ENCODE data around the gene SORL1.

DNA sequence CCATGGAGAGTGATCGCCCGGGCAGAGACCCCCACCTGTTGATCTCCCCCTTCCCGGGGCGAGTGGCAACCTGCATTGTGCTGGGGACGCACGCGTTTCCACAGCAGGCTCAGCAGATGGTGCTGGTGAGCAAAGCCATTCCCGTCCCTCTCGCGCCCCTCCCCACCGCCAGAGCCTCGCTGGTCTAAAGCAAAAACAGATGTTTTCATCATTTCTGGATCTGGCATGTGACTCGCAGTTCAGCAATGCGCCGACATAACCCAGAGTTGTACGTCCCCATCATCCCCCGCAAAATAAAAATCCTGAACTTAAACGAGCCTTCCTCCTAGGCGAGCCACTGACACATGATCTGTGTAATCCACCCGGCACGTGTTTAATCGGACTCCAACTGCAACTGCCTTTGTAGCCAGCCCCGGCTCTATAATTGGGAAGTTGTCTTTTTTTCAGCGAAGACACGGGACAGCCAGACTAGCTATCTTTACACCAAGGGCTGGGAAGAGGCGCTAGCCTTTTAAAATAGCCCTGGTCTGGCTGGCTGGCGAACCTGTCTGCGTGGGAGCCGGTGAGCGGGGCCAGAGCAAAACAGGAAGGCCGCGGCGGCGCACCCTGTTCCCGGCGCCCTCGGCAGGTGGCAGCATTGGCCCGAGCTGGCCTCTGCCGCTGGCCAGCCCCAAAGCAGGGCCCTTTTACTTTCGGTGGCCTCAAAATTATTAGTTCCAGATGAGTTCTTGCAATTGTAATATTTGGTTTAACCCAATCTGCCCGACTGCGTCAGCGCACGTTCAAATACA is 203.6 kb downstream of the SORL1 start:
- TF ChIP-seq, protein P1, sequence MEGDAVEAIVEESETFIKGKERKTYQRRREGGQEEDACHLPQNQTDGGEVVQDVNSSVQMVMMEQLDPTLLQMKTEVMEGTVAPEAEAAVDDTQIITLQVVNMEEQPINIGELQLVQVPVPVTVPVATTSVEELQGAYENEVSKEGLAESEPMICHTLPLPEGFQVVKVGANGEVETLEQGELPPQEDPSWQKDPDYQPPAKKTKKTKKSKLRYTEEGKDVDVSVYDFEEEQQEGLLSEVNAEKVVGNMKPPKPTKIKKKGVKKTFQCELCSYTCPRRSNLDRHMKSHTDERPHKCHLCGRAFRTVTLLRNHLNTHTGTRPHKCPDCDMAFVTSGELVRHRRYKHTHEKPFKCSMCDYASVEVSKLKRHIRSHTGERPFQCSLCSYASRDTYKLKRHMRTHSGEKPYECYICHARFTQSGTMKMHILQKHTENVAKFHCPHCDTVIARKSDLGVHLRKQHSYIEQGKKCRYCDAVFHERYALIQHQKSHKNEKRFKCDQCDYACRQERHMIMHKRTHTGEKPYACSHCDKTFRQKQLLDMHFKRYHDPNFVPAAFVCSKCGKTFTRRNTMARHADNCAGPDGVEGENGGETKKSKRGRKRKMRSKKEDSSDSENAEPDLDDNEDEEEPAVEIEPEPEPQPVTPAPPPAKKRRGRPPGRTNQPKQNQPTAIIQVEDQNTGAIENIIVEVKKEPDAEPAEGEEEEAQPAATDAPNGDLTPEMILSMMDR (IDR thresholded peaks at IDR 0.05; ENCODE audit: low read depth, low read length), result peak; percentile 87
- TF ChIP-seq POLR2A (IDR thresholded peaks at IDR 0.05; ENCODE audit: extremely low read depth, insufficient read length) (no peak), MYC (IDR thresholded peaks at IDR 0.05; ENCODE audit: low read depth, low read length) (peak; percentile 65; the same call in 1 of the 2 replicates)
- TF ChIP-seq, protein P2, sequence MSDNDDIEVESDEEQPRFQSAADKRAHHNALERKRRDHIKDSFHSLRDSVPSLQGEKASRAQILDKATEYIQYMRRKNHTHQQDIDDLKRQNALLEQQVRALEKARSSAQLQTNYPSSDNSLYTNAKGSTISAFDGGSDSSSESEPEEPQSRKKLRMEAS (IDR thresholded peaks at IDR 0.05; ENCODE audit: low read depth, low read length), result peak; percentile 84
